Measurements from ENCODE around the gene MAPK8IP3.

The MAPK8IP3 gene

DNA sequence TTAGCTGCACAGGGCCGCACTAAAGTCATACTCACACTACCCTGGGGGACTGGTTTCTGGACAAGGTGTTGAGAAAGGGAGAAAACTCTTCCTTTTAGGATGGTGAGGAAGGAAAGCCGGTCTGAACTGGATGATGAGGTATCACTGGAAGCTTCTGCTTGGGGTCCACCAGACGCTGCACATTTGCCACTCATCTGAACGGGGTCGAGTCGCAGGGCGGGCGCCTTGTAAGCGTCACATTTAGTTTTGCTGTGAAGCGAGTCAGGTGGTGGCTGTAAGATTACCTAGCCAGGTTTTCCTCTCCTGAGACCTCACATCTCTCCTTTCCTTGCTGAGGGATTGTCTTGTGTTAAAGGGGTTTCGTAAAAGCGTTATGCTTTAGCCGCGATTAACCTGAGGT lies 25.6 kb upstream of the MAPK8IP3 start:
- no peak for DNase-seq

DNA sequence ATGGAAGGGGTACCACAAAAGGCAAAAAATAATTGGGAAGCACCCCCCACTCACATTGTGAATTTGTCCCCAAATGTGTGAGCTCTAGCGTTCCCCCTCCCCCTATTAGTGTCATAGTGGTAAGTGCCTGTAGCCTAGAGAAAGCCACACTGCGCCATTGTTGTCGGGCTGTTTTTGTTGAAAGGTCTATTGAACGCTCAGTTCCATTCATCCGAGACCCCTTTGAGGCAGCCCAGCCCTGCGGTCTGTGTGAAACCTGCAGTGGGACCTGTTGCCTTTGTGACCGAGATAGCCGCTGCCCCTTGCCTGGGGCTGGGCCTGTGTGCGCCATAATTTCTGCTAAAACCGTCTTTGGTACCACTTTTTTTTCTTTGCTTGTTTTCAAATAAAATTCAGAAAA lies 25.0 kb upstream of the MAPK8IP3 start:
- no peak for DNase-seq

DNA sequence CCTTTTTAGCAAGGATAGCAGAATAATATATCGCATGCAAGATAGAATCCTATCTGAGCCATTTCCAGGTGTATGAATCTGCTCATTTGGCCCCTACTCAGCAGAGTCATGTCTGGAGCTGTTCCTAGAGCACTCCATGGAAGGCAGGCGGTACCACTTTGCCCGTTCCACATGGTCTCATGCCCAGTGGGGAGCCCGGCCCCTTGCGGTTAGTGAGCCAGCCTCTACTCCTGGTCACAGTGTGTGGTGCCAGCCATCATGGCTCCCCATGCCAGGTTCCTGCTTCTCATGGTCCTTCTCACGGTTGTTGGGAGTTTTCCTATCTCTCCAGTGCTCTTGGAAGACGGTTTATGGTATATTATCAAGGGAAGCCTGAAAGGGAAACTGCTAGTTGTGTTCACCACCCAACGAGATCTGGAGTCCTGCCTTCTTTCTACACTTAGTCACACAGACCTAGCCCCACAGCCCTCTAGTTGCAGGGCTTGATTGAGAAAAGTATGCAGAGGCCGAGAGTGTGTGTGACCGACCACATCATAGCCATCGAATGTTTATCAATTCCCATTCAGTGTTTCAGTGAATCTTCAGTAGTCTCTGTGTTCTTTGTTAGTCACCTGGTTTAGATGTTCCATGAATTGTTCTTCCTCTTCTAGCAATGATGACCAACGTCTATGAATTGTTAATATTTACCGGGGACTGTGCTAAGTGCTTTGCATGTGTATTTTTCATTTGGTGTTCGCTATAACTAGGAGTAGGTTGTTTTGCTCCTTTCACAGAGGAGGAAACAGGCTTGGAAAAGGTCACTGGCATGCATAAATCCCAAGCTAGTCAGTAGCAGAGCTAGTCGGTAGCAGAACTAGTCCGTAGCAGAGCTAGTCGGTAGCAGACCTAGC lies 18.3 kb upstream of the MAPK8IP3 start:
- DNase-seq: no peak

DNA sequence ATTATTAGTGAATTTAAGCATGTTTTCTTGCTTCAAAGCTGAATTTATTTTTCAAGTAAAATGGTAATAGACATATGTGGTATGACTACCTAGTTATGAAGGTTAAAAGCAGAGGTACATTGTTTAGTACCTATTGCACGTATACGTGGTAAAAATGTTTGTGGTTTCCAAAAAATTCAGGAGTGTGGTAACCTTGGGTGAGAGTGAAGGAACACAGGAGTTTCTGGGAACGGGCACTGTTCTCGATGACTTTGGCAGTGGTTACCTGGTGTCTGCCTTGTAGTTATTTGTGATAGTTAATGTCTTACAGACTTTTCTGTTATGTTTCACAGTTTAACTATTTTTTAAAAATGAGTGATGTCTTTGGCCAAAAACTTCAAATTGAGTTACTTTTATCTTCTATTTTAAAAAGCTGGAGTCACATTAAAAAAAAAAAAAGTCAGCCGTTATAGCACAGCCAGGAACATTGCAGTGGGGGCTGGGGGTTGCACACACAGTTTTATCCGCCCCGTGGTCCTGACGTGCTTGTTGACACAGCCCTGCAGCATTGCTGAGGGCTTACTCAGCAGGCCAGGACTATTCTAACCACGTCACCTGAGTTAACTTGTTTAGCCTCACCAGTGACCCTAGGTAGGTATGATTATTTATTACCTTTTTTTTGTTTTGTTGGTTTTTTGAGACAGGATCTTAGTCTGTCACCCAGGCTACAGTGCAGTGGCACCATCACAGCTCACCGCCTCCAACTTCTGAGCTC lies 17.0 kb upstream of the MAPK8IP3 start:
- DNase-seq: no peak

DNA sequence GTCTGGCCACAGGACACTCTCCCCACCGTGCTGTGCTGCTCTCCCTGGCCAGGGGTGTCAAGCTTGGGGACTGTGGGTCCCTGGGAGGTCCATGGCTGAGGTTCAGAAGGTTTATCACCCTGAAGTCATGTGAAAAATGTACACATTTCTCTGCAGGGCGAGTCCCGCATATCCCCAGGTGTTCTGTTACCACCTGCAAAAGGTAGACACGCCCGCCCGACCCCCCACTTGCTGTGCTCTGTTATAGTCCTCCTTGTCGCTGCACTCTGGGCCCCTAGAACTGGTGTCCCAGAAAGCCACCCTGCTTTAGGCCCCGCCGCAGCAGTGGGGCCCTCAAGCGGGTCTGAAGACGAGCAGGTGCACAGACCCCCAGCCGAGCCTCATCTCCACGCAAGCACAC lies 16.1 kb upstream of the MAPK8IP3 start:
- DNase-seq: no peak

DNA sequence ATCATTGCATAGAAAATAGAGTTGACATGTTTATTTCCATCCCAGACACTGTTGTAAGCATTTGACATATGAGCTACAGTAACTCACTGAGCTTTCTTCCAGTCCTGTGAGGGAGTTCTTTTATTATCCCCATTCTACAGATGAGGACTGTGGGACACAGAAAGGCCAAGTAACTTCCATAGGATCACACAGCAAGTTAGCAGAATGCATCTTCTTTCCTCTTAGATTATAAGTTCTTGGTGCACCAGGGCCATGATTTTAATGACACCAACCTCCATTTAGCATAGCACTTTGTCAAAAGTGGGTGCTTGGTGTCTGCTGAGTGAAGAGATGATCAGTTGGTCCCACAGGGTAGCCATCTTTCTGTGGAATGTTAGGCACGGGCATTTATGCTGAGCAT lies 15.2 kb upstream of the MAPK8IP3 start:
- DNase-seq: no peak

DNA sequence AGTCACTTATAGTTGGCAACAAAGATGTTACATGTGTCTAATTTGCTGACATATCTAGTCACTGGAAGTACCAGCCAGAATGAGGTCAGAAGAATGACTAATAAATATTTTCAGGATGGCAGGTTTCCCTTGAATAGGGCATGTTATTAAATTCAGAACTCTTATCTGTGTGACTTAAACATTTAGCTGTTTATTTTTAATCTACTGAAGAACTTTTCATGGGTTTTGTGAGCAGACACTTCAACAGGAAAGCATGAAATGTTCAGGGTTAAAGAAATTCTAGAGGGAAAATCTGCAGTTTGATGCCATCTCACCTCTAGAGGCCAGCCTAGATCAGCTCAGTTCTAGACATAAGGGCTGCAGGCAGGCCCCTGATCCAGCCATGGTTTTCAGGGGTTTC lies 14.7 kb upstream of the MAPK8IP3 start:
- DNase-seq: no peak

DNA sequence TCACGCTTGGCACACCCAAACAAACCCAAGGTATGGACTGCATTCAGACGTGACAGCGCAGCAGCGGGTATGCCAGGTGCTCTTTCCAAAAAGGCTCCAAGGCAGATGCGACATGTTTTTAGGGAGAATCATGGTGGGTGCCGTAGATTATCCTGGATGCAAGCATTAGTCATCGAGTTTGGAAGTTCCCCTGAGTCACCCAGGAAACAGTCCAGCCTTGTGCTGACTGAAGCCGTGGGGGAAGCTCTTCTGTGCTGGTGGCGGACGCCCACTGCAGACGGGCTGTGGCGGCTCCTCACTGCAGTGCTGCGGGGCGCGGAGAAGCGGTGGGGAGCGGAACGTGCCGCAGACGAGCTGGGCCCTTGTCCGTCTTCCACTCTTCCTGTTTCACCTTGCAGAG lies 14.0 kb upstream of the MAPK8IP3 start:
- no peak for DNase-seq

DNA sequence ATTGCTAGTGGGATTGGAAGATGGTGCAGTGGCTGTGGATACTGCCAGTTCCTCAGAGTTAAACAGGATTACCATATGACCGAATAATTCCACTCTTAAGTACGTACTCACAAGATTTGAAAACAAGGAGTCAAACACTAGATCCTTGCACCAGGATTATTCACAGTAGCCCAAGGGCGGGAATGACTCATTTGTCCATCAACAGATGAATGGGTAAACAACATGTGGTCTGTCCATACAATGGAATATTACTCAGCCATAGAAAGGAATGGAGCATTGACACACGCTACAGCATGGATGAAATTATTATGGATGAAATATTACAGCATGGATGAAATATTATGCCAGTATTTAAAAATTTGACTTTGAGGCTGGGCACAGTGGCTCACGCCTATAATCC lies 9.1 kb upstream of the MAPK8IP3 start:
- no peak for DNase-seq

DNA sequence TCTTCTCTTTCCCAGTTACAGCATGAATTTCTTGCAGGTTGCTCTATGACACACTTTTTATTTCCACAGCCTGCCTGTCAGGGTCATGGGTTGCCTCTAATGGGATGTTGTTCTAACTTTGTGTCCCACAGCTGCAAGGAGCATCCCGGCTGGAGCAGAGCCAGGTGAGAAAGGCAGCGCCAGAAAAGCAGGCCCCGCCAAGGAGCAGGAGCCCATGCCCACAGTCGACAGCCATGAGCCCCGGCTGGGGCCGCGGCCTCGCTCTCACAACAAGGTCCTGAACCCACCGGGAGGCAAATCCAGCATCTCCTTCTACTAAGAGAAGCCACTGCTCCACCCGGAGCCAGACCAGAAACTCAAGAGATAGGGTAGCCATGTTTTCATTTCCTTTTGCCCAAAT lies 7.3 kb upstream of the MAPK8IP3 start:
- no peak for DNase-seq

DNA sequence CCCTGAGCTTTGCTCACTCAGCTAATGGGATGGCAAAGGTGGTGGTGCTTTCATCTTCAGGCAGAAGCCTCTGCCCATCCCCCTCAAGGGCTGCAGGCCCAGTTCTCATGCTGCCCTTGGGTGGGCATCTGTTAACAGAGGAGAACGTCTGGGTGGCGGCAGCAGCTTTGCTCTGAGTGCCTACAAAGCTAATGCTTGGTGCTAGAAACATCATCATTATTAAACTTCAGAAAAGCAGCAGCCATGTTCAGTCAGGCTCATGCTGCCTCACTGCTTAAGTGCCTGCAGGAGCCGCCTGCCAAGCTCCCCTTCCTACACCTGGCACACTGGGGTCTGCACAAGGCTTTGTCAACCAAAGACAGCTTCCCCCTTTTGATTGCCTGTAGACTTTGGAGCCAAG lies 5.7 kb upstream of the MAPK8IP3 start:
- no peak for DNase-seq

DNA sequence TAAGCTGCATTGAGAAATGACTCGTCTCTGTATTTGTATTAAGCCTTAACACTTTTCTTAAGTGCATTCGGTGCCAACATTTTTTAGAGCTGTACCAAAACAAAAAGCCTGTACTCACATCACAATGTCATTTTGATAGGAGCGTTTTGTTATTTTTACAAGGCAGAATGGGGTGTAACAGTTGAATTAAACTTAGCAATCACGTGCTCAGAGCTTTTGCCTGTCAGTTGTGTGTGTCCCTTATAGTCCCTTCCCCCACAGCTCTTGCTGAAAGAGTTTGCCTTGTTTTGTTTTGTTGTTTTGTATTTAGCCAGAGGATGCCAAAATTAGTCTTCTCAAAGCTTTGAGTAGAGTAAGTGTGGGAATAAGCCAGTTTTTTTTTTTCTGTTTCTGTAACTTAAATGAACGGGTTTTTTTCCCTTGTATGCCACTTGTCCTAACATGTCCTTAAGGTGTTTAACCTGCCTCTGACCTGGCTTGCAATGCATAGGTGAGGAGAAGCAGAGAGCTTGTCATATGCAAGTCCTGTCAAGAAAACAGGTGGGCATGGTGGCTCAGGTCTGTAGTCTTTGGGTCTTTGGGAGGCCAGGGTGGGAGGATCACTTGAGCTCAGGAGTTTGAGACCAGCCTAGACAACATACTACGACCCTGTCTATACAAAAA lies 4.6 kb upstream of the MAPK8IP3 start:
- no peak for DNase-seq

DNA sequence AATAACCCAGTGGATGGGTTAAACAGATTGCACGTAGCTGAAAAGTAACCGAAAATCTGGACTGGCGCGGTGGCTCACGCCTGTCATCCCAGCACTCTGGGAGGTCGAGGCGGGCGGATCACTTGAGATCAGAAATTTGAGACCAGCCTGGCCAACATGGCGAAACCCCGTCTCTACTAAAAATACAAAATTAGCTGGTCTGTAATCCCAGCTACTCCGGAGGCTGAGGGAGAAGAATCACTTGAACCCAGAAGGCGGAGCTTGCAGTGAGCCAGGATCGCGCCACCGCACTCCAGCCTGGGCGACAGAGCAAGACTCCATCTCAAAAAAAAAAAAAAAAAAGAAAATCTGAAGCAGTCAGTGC lies 689 bp upstream of the MAPK8IP3 start:
- DNase-seq: peak; percentile 43

DNA sequence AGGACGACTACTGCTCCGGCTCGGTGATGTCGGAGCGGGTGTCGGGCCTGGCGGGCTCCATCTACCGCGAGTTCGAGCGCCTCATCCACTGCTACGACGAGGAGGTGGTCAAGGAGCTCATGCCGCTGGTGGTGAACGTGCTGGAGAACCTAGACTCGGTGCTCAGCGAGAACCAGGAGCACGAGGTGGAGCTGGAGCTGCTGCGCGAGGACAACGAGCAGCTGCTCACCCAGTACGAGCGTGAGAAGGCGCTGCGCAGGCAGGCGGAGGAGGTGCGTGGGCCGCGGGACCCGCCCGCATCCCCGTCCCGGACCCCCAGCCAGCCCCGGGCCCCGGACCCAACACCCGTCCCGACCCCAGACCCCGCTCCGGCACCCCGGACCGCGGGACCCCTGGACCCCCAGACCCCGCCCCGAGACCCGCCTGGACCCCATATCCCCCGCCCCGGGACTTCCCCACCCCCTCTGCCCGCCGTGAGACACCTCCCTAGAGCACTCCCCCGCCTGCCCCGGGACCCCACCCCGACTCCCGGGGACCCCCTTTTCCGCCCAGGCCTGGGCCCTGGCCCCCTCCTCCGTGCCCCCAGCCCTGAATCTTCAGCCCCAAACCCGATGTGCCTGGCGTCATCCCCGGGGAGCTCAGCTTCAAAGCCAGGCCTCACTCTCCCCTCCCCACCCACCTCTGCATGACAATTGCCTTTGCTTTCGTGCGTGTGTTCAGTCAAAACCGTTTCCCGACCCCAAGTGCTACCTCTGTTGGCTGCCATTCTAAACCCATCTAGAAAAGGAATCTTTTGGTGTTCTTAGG lies 594 bp downstream of the MAPK8IP3 start:
- peak; percentile 58 for DNase-seq

DNA sequence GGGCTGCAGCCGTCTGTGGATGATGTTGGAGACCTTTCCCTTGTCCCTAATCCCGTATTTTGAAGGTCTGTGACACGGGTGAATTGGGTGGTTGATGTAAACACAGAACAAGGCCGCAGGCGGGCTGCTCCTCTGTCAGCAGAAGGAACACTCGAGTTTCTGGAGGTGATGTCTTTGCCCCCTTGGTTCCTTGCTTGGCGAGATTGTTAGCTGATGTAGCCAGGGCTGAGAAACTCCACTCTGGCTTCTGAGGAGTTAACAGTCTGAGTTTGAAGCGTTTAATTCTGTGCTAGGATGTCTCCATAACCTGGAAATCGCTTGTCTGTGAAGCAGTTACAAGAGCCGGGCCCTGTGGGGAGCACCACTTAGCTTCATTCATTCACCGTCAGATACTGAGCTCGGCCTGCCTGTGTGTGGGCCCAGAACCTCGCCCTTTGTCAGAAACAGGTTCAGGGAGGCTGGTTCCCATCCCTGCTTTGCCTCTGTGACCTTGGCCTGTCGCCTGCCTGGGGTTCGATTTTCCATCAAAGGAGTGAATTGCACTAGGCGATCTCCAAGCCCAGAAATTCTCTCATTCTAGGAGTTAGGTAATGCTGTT lies 1.3 kb downstream of the MAPK8IP3 start:
- no peak for DNase-seq

DNA sequence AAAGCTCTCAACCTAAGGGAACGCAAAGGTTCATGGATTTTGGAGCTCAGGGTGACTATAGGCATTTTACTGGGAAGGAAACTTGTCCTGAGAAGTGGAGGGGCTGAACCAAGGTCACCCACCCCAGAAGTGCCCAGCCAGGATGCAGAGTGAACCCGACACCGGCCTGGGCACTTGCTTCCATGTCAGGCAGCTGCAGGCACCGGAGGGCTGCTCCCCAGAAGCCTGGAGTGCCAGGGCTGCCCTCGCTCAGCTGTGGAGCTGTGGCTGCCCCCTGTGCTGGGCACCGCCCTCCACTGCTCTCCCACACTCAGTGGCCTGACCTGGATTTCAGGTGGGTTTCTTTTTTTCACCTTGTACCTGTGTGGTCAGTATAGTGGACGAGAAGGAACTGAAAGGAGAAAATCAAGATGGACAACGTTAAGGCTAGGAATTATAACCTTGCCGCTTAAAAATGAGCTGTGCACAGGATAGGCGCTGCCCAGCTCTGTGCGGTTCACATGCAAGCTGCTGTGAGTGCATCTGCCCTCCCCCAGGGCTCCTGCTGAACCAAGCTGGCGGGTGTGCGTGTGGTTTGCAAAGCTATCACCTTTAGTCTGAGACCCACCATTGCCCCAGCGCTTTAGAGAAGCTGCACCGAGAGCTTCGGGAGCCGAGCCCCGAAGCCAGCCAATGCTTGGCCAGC lies 2.2 kb downstream of the MAPK8IP3 start:
- no peak for DNase-seq

DNA sequence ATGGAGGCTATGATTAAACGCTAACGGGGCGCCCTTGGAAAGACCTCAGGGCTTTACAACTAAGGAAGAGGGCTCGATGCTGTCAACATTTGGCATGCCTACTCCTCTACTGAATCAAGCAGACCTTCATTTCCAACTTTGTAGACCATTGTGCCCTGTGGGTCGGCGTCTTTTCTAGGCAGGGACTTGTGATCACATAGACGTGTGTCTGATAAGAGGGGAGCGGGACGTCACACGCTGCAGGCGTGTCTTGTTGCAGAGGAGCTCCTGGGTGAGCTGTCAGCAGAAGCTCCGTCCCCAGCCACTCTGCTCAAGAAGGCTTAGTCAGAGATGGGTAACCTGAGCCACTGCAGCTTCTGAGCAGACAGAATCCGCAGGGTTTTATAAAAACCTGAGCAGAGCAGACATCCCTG lies 2.8 kb downstream of the MAPK8IP3 start:
- no peak for DNase-seq

DNA sequence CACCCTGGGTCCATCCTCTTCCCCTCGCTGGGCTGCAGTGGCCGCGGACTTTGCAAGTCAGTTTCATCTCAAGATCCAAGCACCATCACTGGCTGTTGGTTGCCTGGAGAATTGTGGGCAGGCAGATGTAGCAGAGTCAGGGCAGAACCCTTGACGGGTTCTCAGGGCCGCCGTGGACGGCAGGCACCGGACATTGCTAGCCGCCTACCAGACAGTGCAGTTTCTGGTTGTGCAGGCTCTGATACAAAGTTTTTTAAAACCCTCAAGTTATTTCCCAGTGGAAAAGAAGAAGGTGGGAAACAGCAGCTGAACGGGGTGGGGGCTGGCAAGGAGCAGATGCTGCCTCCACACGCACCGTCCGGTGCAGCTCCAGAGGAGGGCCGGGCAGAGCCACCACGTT lies 3.4 kb downstream of the MAPK8IP3 start:
- DNase-seq: no peak

DNA sequence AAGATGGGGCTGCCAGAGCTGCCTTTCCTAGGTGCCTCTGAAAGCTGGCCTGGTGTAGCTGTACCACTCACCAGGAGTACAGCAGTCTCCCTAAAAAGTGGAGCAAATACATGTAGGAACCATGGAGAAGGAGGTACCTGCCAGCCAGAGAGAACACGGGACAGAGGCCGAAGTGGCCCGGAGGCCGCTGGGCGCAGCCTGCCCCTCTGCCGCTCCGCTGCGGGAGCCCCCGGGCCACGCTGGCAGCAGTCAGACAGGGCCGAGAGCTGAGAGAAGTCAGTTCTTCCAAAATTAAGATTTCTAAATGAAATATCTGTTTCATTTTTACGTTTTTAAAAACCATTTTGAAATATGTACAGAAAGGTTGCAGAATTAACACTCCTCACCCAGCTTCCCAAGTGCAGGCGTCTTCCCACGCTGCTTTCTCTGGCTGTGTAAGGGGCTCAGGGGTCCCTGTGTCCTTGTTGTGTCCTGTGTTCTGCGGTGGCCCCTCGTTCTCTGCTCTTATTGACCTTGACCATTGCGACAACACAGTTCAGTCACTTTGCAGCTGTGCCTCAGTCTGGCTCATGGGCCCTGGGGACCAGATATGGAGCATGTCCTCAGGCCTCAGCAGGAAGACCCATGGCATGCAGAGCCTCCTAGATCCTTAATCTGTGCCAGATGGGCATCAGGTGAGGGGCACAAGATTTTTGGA lies 5.0 kb downstream of the MAPK8IP3 start:
- DNase-seq: no peak

DNA sequence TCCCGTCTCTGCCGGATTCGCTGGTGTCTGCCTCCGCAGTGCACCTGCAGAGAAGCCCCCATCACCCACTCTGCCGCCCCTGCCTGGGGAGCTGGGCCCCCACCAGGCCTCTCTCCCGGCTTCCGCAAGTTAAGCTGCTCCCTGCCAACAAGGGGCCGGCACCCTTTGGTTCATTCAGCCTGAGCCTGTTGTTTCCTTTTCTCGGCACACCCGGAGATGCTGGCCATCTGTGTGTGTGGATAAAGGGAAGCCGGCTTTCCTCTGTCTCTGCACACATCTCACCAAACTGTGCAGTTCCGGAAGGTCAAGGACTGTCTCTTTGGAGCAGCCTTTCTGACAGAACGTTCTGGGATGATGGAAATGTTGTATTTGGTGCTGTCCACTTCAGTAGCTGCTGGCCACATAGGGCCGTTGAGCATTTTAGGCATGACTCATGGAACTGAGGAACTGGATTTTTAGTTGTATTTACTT lies 6.8 kb downstream of the MAPK8IP3 start:
- no peak for DNase-seq

DNA sequence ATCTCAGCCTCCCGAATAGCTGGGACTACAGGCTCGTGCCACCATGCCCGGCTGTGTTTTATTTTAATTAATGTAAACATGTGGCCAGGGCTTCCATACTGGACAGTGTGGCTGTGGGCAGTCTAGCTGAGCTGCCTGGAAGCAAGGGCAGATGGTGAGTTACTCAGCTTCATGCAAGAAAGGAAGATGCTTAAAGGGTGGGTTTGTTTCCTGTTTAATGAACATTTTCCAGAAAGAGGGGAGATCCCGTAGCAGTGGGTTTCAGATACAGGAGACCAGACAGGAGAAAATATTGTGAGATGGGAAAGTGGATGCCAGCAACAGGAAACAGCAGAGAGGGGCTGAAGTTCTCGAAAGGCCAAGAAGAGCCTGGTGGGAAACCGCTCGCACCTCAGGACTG lies 7.3 kb downstream of the MAPK8IP3 start:
- DNase-seq: no peak

All from stimulated activated CD4-positive, alpha-beta T cell treated with anti-CD3 and anti-CD28 coated beads, Interleukin-4, amount 100 ng/mL, for 24 hours (primary cell).